Measurements from ENCODE around the gene CYP4F8. TPM values are rescaled to one million over a fixed set of nuclear protein-coding genes. Genes with fewer than 3 reads are reported as not detected.

Gene CYP4F8
- total RNA-seq, 1 experiment from 2014 or later, result not detected

DNA sequence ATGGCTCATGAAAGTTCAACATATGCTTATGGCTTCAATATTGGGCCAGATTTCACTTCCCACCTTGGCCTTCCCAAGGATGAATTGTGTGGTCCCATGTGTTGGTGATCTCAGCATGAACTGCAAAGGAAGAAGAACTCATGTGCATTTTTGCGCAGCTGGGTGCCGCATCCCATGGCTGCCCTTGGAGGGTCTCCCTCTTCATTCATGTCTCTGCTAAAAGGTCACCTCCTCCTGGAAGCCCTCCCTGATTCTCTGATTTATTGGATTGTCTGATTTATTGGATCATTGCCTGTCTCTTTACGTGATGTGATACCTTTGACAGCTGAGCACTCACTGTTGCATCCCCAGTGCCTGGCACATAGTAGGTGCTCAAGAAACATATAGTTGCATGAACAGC lies 1.7 kb upstream of the CYP4F8 start:
- no peak overlapping the region for H3K4me3 Mint-ChIP-seq
- Histone ChIP-seq H4K91ac (ENCODE audit: insufficient read length, low read depth, low read length) (no peak overlapping the region), H3K23ac (ENCODE audit: insufficient read length, low read depth, low read length) (no peak overlapping the region), H2BK12ac (ENCODE audit: insufficient read length, low read depth, low read length) (no peak overlapping the region), H3K9me3 (ENCODE audit: control insufficient read depth, low read depth, low read length) (peaks cover 73% of the 10 kb centered on the region), H3K18ac (ENCODE audit: insufficient read length, low read depth, low read length) (no peak overlapping the region), H3K27ac (ENCODE audit: insufficient read length, low read depth, low read length) (no peak overlapping the region), H2BK20ac (ENCODE audit: low read depth, low read length, poor library complexity, severe bottlenecking) (no peak overlapping the region), H3K23me2 (ENCODE audit: insufficient read length, low read depth, low read length, poor library complexity, severe bottlenecking) (no peaks in the 10 kb centered on the region), H2AFZ (ENCODE audit: low read length) (no peak overlapping the region), H2AK5ac (ENCODE audit: insufficient read length, low read length) (no peak overlapping the region), H3K4ac (ENCODE audit: low read depth, low read length) (no peak overlapping the region), H3K14ac (ENCODE audit: insufficient read depth, low read length) (no peak overlapping the region), H3K56ac (ENCODE audit: insufficient read length, low read depth, low read length) (no peak overlapping the region), H3T11ph (ENCODE audit: low read length) (no peak overlapping the region), H4K8ac (replicated peaks; ENCODE audit: insufficient read length, low read depth, low read length) (no peak overlapping the region), H2BK5ac (ENCODE audit: insufficient read length, low read length) (no peak overlapping the region), H2BK15ac (ENCODE audit: low read depth, low read length) (no peak overlapping the region), H3K4me2 (ENCODE audit: insufficient read depth, insufficient read length, low read length) (no peak overlapping the region), H3K79me1 (ENCODE audit: insufficient read depth, low read depth, low read length, poor library complexity, severe bottlenecking) (no peaks in the 10 kb centered on the region), H3K79me2 (ENCODE audit: insufficient read depth, low read length) (no peaks in the 10 kb centered on the region), H4K5ac (ENCODE audit: insufficient read length, low read depth, low read length) (no peak overlapping the region), H2BK120ac (ENCODE audit: low read depth, low read length, poor library complexity, severe bottlenecking) (no peak overlapping the region), H3K27me3 (ENCODE audit: insufficient read depth, low read length) (no peaks in the 10 kb centered on the region), H4K20me1 (ENCODE audit: control insufficient read depth, insufficient read depth, insufficient read length) (no peaks in the 10 kb centered on the region), H3K9ac (ENCODE audit: extremely low read depth, insufficient read length, low read length) (no peak overlapping the region), H3K4me1 (ENCODE audit: insufficient read depth, low read length) (no peaks in the 10 kb centered on the region)
- DNase-seq, result no peak
- peaks cover 3% of the 10 kb centered on the region; the same call in 1 of the 2 replicates for H3K27me3 Mint-ChIP-seq (ENCODE audit: low read depth)
- H3K27ac Mint-ChIP-seq, result no peak overlapping the region
- H3K36me3 Mint-ChIP-seq (ENCODE audit: insufficient read depth in 1 of 3, low read depth in 3 of 3), result peaks cover 11 to 42% (median 20%) of the 10 kb centered on the region in 3 experiments; a peak in 6 of 7 replicates
- no CpG with 5 or more reads among the region's 3 CpGs for WGBS (ENCODE audit: extremely low coverage, insufficient read length, low lambda C conversion rate)
- H3K9me3 Mint-ChIP-seq, result peaks cover 86 to 94% of the 10 kb centered on the region in 2 experiments
- no peaks in the 10 kb centered on the region for H3K4me1 Mint-ChIP-seq
- TF ChIP-seq, protein P1, sequence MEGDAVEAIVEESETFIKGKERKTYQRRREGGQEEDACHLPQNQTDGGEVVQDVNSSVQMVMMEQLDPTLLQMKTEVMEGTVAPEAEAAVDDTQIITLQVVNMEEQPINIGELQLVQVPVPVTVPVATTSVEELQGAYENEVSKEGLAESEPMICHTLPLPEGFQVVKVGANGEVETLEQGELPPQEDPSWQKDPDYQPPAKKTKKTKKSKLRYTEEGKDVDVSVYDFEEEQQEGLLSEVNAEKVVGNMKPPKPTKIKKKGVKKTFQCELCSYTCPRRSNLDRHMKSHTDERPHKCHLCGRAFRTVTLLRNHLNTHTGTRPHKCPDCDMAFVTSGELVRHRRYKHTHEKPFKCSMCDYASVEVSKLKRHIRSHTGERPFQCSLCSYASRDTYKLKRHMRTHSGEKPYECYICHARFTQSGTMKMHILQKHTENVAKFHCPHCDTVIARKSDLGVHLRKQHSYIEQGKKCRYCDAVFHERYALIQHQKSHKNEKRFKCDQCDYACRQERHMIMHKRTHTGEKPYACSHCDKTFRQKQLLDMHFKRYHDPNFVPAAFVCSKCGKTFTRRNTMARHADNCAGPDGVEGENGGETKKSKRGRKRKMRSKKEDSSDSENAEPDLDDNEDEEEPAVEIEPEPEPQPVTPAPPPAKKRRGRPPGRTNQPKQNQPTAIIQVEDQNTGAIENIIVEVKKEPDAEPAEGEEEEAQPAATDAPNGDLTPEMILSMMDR (conservative IDR thresholded peaks at IDR 0.05), result no peak

Data from H9 (cell line).